ENCODE data around the gene IL22RA1.
A peak's percentile ranks its signal among the peaks of the same experiment; 100 is the strongest.

The IL22RA1 gene

GRCh38 chr1:24120965-24121364 lies 22.0 kb downstream of the IL22RA1 start:
- no peak overlapping the region for H3K4me3 ChIP-seq (ENCODE audit: low read depth in 1 of 2, low read length in 2 of 2)
- no peaks in the 10 kb centered on the region for H3K36me3 ChIP-seq (ENCODE audit: control insufficient read depth in 1 of 2, insufficient read depth in 2 of 2, low read length in 2 of 2)
- peaks cover 0 to 9% of the 10 kb centered on the region in 2 donors for H3K4me1 ChIP-seq (ENCODE audit: control insufficient read depth in 1 of 2, insufficient read depth in 2 of 2, low read length in 2 of 2)
- H3K27ac ChIP-seq (ENCODE audit: low read length): no peak overlapping the region
- H3K9me3 ChIP-seq (ENCODE audit: control insufficient read depth in 1 of 2, low read length in 2 of 2): no peaks in the 10 kb centered on the region
- no peaks in the 10 kb centered on the region for H3K27me3 ChIP-seq (ENCODE audit: low read depth, low read length)

- Histone ChIP-seq H3K4me1 (ENCODE audit: control insufficient read depth in 1 of 2, insufficient read depth in 2 of 2, low read length in 2 of 2) (peaks cover 0 to 9% of the 10 kb centered on the region in 2 donors), H3K9me3 (ENCODE audit: control insufficient read depth in 1 of 2, low read length in 2 of 2) (no peaks in the 10 kb centered on the region), H3K27ac (ENCODE audit: low read length) (peak overlapping the region; percentile 5), H3K27me3 (ENCODE audit: low read depth, low read length) (no peaks in the 10 kb centered on the region), H3K36me3 (ENCODE audit: control insufficient read depth in 1 of 2, insufficient read depth in 2 of 2, low read length in 2 of 2) (no peaks in the 10 kb centered on the region), H3K4me3 (ENCODE audit: low read depth in 1 of 2, low read length in 2 of 2) (peak overlapping the region in 1 of 2 donors; percentile 19)
Observed at GRCh38 chr1:24119859-24120756, 22.8 kb downstream of the IL22RA1 start.

GRCh38 chr1:24119489-24119858 lies 23.5 kb downstream of the IL22RA1 start:
- H3K27ac ChIP-seq (ENCODE audit: low read length): no peak overlapping the region
- H3K27me3 ChIP-seq (ENCODE audit: low read depth, low read length): no peaks in the 10 kb centered on the region
- H3K4me3 ChIP-seq (ENCODE audit: low read depth in 1 of 2, low read length in 2 of 2): no peak overlapping the region
- no peaks in the 10 kb centered on the region for H3K9me3 ChIP-seq (ENCODE audit: control insufficient read depth in 1 of 2, low read length in 2 of 2)
- peaks cover 0 to 9% of the 10 kb centered on the region in 2 donors for H3K4me1 ChIP-seq (ENCODE audit: control insufficient read depth in 1 of 2, insufficient read depth in 2 of 2, low read length in 2 of 2)
- no peaks in the 10 kb centered on the region for H3K36me3 ChIP-seq (ENCODE audit: control insufficient read depth in 1 of 2, insufficient read depth in 2 of 2, low read length in 2 of 2)

- Histone ChIP-seq H3K4me3 (ENCODE audit: low read depth in 1 of 2, low read length in 2 of 2) (no peak overlapping the region), H3K27me3 (ENCODE audit: low read depth, low read length) (no peaks in the 10 kb centered on the region), H3K36me3 (ENCODE audit: control insufficient read depth in 1 of 2, insufficient read depth in 2 of 2, low read length in 2 of 2) (no peaks in the 10 kb centered on the region), H3K9me3 (ENCODE audit: control insufficient read depth in 1 of 2, low read length in 2 of 2) (no peaks in the 10 kb centered on the region), H3K27ac (ENCODE audit: low read length) (no peak overlapping the region), H3K4me1 (ENCODE audit: control insufficient read depth in 1 of 2, insufficient read depth in 2 of 2, low read length in 2 of 2) (peaks cover 0 to 9% of the 10 kb centered on the region in 2 donors)
Observed at GRCh38 chr1:24118410-24119242, 24.3 kb downstream of the IL22RA1 start.

GRCh38 chr1:24117722-24118409 lies 25.1 kb downstream of the IL22RA1 start:
- Histone ChIP-seq H3K27ac (ENCODE audit: low read length) (no peak overlapping the region), H3K27me3 (ENCODE audit: low read depth, low read length) (no peaks in the 10 kb centered on the region), H3K4me3 (ENCODE audit: low read depth in 1 of 2, low read length in 2 of 2) (no peak overlapping the region), H3K9me3 (ENCODE audit: control insufficient read depth in 1 of 2, low read length in 2 of 2) (no peaks in the 10 kb centered on the region), H3K36me3 (ENCODE audit: control insufficient read depth in 1 of 2, insufficient read depth in 2 of 2, low read length in 2 of 2) (no peaks in the 10 kb centered on the region), H3K4me1 (ENCODE audit: control insufficient read depth in 1 of 2, insufficient read depth in 2 of 2, low read length in 2 of 2) (peaks cover 0 to 9% of the 10 kb centered on the region in 2 donors)

GRCh38 chr1:24117132-24117531 lies 25.8 kb downstream of the IL22RA1 start:
- H3K27ac ChIP-seq (ENCODE audit: low read length): no peak overlapping the region
- H3K9me3 ChIP-seq (ENCODE audit: control insufficient read depth in 1 of 2, low read length in 2 of 2): no peaks in the 10 kb centered on the region
- no peaks in the 10 kb centered on the region for H3K27me3 ChIP-seq (ENCODE audit: low read depth, low read length)
- H3K4me1 ChIP-seq (ENCODE audit: control insufficient read depth in 1 of 2, insufficient read depth in 2 of 2, low read length in 2 of 2): peaks cover 0 to 12% of the 10 kb centered on the region in 2 donors
- no peaks in the 10 kb centered on the region for H3K36me3 ChIP-seq (ENCODE audit: control insufficient read depth in 1 of 2, insufficient read depth in 2 of 2, low read length in 2 of 2)
- no peak overlapping the region for H3K4me3 ChIP-seq (ENCODE audit: low read depth in 1 of 2, low read length in 2 of 2)

- Histone ChIP-seq H3K36me3 (ENCODE audit: control insufficient read depth in 1 of 2, insufficient read depth in 2 of 2, low read length in 2 of 2) (no peaks in the 10 kb centered on the region), H3K4me1 (ENCODE audit: control insufficient read depth in 1 of 2, insufficient read depth in 2 of 2, low read length in 2 of 2) (peaks cover 0 to 5% of the 10 kb centered on the region in 2 donors), H3K27ac (ENCODE audit: low read length) (no peak overlapping the region)
Observed at GRCh38 chr1:24114753-24115152, 28.2 kb downstream of the IL22RA1 start.

GRCh38 chr1:24113641-24114033 lies 29.3 kb downstream of the IL22RA1 start:
- H3K4me1 ChIP-seq (ENCODE audit: control insufficient read depth in 1 of 2, insufficient read depth in 2 of 2, low read length in 2 of 2): peaks cover 0 to 5% of the 10 kb centered on the region in 2 donors
- no peak overlapping the region for H3K4me3 ChIP-seq (ENCODE audit: low read depth in 1 of 2, low read length in 2 of 2)
- H3K9me3 ChIP-seq (ENCODE audit: control insufficient read depth in 1 of 2, low read length in 2 of 2): no peaks in the 10 kb centered on the region
- no peaks in the 10 kb centered on the region for H3K36me3 ChIP-seq (ENCODE audit: control insufficient read depth in 1 of 2, insufficient read depth in 2 of 2, low read length in 2 of 2)
- H3K27ac ChIP-seq (ENCODE audit: low read length): no peak overlapping the region
- no peaks in the 10 kb centered on the region for H3K27me3 ChIP-seq (ENCODE audit: low read depth, low read length)

More at GRCh38 chr1:24114753-24115152, 28.2 kb downstream of the IL22RA1 start:
- Histone ChIP-seq H3K9me3 (ENCODE audit: control insufficient read depth in 1 of 2, low read length in 2 of 2) (no peaks in the 10 kb centered on the region), H3K27me3 (ENCODE audit: low read depth, low read length) (no peaks in the 10 kb centered on the region), H3K4me3 (ENCODE audit: low read depth in 1 of 2, low read length in 2 of 2) (no peak overlapping the region)

GRCh38 chr1:24111996-24112779 lies 30.8 kb downstream of the IL22RA1 start, which contains the start of gene MYOM3:
Gene MYOM3 (minus strand): TSS chr1:24112135. CDS start chr1:24108636, 3,499 bp downstream.
- Histone ChIP-seq H3K27me3 (ENCODE audit: low read depth, low read length) (no peaks in the 10 kb centered on the region), H3K4me1 (ENCODE audit: control insufficient read depth in 1 of 2, insufficient read depth in 2 of 2, low read length in 2 of 2) (peaks cover 0 to 5% of the 10 kb centered on the region in 2 donors), H3K27ac (ENCODE audit: low read length) (no peak within 1 kb of the TSS), H3K36me3 (ENCODE audit: control insufficient read depth in 1 of 2, insufficient read depth in 2 of 2, low read length in 2 of 2) (no peaks in the 10 kb centered on the region), H3K9me3 (ENCODE audit: control insufficient read depth in 1 of 2, low read length in 2 of 2) (no peaks in the 10 kb centered on the region), H3K4me3 (ENCODE audit: low read depth in 1 of 2, low read length in 2 of 2) (peak within 1 kb of the TSS; percentile 53 to 55)

- Histone ChIP-seq H3K4me3 (ENCODE audit: low read depth in 1 of 2, low read length in 2 of 2) (no peak overlapping the region), H3K4me1 (ENCODE audit: control insufficient read depth in 1 of 2, insufficient read depth in 2 of 2, low read length in 2 of 2) (peaks cover 0 to 5% of the 10 kb centered on the region in 2 donors), H3K9me3 (ENCODE audit: control insufficient read depth in 1 of 2, low read length in 2 of 2) (no peaks in the 10 kb centered on the region), H3K27me3 (ENCODE audit: low read depth, low read length) (no peaks in the 10 kb centered on the region), H3K36me3 (ENCODE audit: control insufficient read depth in 1 of 2, insufficient read depth in 2 of 2, low read length in 2 of 2) (no peaks in the 10 kb centered on the region), H3K27ac (ENCODE audit: low read length) (no peak overlapping the region)
Observed at GRCh38 chr1:24111262-24111995, 31.5 kb downstream of the IL22RA1 start.
